D721Med (cell line): ENCODE data around the gene UGT1A6.
"Not testable (repeated sequence)": the region's sequence is repeated elsewhere in the genome, so short reads cannot be mapped to it uniquely, and the experiment has no call there.

Experiments
- DNase-seq: peaks from one replicate; pipeline ENCODE4 v3.0.0; 2011; ENCODE audit warnings: low spot score; ENCODE audit not compliant: insufficient read length
- FAIRE-seq: peaks from 2 replicates; lab custom pipeline; 2011; peaks lifted over from hg19 to GRCh38; lab: Jason Lieb, UNC
- TF ChIP-seq, protein P1 (sequence below): IDR thresholded peaks from 2 replicates; pipeline ENCODE4 v1.5.1; 2012; ENCODE audit warnings: mild to moderate bottlenecking, control low read depth; ENCODE audit not compliant: insufficient read depth; ENCODE audit errors: missing control alignments

The UGT1A6 gene

DNA sequence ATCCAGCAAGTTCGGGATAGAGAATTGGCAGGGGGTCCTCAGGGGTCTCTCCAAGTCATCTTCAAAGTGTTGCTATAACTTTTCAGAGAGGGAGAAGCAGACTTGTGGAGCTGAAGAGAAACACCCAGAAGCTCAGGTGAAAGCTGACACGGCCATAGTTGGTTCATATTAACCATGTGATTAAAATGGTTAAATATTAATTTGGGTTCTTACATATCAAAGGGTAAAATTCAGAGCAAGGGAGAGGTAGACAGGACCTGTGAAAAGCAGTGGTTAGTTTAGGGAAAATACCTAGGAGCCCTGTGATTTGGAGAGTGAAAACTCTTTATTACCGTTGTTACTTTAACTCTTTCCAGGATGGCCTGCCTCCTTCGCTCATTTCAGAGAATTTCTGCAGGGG, at the start of gene UGT1A6:
Gene UGT1A6 (plus strand): TSS at position 243 of the 400 bp plus-strand sequence. CDS start 115 bp downstream, at position 358.
- no peak for FAIRE-seq
- no peak for DNase-seq
- TF ChIP-seq, protein P1, sequence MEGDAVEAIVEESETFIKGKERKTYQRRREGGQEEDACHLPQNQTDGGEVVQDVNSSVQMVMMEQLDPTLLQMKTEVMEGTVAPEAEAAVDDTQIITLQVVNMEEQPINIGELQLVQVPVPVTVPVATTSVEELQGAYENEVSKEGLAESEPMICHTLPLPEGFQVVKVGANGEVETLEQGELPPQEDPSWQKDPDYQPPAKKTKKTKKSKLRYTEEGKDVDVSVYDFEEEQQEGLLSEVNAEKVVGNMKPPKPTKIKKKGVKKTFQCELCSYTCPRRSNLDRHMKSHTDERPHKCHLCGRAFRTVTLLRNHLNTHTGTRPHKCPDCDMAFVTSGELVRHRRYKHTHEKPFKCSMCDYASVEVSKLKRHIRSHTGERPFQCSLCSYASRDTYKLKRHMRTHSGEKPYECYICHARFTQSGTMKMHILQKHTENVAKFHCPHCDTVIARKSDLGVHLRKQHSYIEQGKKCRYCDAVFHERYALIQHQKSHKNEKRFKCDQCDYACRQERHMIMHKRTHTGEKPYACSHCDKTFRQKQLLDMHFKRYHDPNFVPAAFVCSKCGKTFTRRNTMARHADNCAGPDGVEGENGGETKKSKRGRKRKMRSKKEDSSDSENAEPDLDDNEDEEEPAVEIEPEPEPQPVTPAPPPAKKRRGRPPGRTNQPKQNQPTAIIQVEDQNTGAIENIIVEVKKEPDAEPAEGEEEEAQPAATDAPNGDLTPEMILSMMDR: no peak

DNA sequence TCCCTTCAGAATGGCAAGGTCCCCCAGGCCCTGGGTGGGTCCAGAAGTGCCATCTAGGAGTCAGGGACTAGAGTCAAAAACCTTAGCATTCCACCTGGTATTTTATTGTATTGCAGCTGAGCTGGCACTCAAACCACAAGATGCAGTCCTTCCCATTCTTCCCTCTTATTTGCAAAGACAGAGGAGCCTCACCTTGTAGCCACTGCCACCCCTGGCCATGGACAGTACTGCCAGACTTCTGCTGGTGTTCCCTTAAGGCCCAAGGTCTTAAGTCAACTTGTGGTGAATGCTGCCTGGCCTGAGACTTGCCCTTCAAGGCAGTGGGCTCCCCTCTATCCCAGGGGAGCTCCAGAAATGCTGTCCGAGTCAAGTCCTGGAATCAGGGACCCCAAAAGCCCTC, 49.6 kb upstream of the UGT1A6 start:
- DNase-seq (no peak), FAIRE-seq (no peak)
- TF ChIP-seq, protein P1: no peak

GRCh38 chr2:233646033-233646432, 46.7 kb upstream of the UGT1A6 start:
- FAIRE-seq: not testable (repeated sequence)

DNA sequence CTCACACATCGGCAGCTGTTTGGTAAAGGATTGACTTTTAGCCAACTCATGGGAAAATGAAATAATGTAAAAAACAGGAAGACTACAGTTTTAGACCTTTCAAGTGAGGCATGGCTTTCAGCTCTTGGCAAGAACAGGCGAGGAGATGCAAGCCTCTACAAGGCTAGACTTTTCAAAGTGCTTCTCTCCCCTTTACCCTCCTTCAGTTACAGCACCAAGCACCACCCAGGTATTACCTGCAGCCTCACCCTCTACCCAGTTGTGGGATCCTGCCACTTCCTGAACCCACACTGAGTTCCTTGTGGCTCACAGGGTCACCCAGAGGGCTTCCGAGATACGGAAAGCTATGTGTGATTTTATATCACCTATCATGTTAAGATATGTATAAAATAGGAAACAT, 41.7 kb upstream of the UGT1A6 start:
- TF ChIP-seq, protein P1: no peak
- DNase-seq (no peak), FAIRE-seq (no peak)

More at GRCh38 chr2:233646033-233646432, 46.7 kb upstream of the UGT1A6 start:
- not testable (repeated sequence) for DNase-seq

- TF ChIP-seq, protein P1: no peak
- DNase-seq: no peak
- no peak for FAIRE-seq
Measured at GRCh38 chr2:233651430-233651829, 41.3 kb upstream of the UGT1A6 start.

DNA sequence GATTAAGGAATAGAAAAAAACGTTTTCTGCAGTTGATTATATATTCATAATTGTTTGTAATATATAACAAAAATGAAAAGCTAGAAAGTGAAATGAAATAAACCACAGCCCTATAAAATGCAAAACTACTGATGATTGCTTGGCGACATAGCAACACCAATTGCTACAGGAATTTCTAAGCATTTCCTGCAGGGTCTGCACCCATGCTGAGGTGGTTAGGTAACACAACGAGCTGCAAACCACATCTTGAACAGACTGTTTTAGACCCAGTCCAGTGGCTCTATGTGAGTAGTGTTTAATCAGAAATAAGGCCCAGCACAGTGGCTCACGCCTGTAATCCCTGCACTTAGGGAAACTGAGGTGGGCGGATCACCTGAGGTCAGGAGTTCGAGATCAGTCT, 38.2 kb upstream of the UGT1A6 start:
- TF ChIP-seq, protein P1: no peak
- FAIRE-seq (no peak), DNase-seq (no peak)

GRCh38 chr2:233655043-233655442, 37.6 kb upstream of the UGT1A6 start:
- DNase-seq: no peak
- FAIRE-seq: no peak
- TF ChIP-seq, protein P1: no peak

DNA sequence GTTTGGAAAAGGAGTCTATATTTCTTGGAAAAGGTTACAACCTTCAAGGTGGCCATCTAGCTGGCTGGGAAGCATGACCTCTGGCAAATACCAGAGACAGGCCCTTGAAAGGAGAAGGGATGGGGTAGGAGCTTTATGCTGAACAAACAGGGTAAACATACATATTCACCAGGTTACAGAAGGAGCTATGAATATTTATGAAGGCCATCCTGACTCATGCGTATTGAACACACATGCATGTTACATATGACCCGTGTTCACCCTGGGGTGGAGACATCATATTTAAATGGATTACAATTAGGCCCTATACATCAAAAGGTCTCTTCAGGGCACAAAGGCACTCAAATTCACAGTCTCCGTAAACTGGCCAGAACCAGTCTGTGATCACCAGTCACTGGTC, 36.7 kb upstream of the UGT1A6 start:
- not testable (repeated sequence) for FAIRE-seq, DNase-seq
